Neural crest cell (in vitro differentiated cells): ENCODE data around the gene SLC37A4. TPM values are rescaled to one million over a fixed set of nuclear protein-coding genes. Genes with fewer than 3 reads are reported as not detected.
"Not testable (repeated sequence)": the region's sequence is repeated elsewhere in the genome, so short reads cannot be mapped to it uniquely, and the experiment has no call there.

Experiments
- DNase-seq: peaks from one replicate; pipeline ENCODE4 v3.0.0; 2021; ENCODE audit warnings: low read depth, mixed read lengths, low spot score
- H3K27ac Mint-ChIP-seq: one replicate; pipeline ENCODE4 v1.8.0; 2021; ENCODE audit warnings: mild to moderate bottlenecking, mixed read lengths; ENCODE audit not compliant: unreplicated experiment
- H3K27me3 Mint-ChIP-seq: 2 replicates; pipeline ENCODE4 v1.8.0; 2021; ENCODE audit warnings: low read depth, mild to moderate bottlenecking, mixed read lengths
- H3K36me3 Mint-ChIP-seq: 2 replicates; pipeline ENCODE4 v1.8.0; 2021; ENCODE audit warnings: low read depth, mild to moderate bottlenecking, mixed read lengths
- H3K4me1 Mint-ChIP-seq: 2 replicates; pipeline ENCODE4 v1.8.0; 2021; ENCODE audit warnings: mixed read lengths
- H3K4me3 Mint-ChIP-seq: one replicate; pipeline ENCODE4 v1.8.0; 2021; ENCODE audit warnings: mild to moderate bottlenecking, mixed read lengths
- H3K9me3 Mint-ChIP-seq: 2 replicates; pipeline ENCODE4 v1.8.0; 2021; ENCODE audit warnings: mixed read lengths
- CTCF ChIP-seq: fragments of 200-600 bp; sonication (generic); conservative IDR thresholded peaks from 2 replicates; pipeline ENCODE4 v1.5.0; 2021; ENCODE audit warnings: antibody characterized with exemption, mild to moderate bottlenecking
- total RNA-seq: library from RNA; stranded (reverse); gene quantifications from 2 replicates; pipeline ENCODE4 v1.2.1, GENCODE V29; 2021

The SLC37A4 gene
- total RNA-seq, 1 donor from 2014 or later, result 50.3 TPM

GRCh38 chr11:119062779-119063178 lies 32.1 kb upstream of the SLC37A4 start:
- Mint-ChIP-seq H3K9me3 (no peaks in the 10 kb centered on the region), H3K4me3 (no peak overlapping the region), H3K4me1 (peaks cover 25% of the 10 kb centered on the region), H3K27me3 (no peaks in the 10 kb centered on the region), H3K36me3 (no peaks in the 10 kb centered on the region), H3K27ac (no peak overlapping the region)
- TF ChIP-seq CTCF, result no peak
- no peak for DNase-seq

GRCh38 chr11:119061256-119061655 lies 30.6 kb upstream of the SLC37A4 start:
- peaks cover 19% of the 10 kb centered on the region for H3K4me1 Mint-ChIP-seq
- no peaks in the 10 kb centered on the region for H3K9me3 Mint-ChIP-seq
- no peaks in the 10 kb centered on the region for H3K27me3 Mint-ChIP-seq
- H3K36me3 Mint-ChIP-seq, result no peaks in the 10 kb centered on the region
- no peak for DNase-seq
- TF ChIP-seq CTCF, result no peak
- H3K4me3 Mint-ChIP-seq, result peak overlapping the region; percentile 4
- H3K27ac Mint-ChIP-seq, result no peak overlapping the region

- not testable (repeated sequence) for H3K27me3 Mint-ChIP-seq, H3K9me3 Mint-ChIP-seq, H3K36me3 Mint-ChIP-seq, H3K27ac Mint-ChIP-seq, DNase-seq
- Mint-ChIP-seq H3K4me1 (peaks cover 26% of the 10 kb centered on the region), H3K4me3 (peak overlapping the region; percentile 51)
These were observed 28.5 kb upstream of the SLC37A4 start for GRCh38 chr11:119059128-119059527.

DNA sequence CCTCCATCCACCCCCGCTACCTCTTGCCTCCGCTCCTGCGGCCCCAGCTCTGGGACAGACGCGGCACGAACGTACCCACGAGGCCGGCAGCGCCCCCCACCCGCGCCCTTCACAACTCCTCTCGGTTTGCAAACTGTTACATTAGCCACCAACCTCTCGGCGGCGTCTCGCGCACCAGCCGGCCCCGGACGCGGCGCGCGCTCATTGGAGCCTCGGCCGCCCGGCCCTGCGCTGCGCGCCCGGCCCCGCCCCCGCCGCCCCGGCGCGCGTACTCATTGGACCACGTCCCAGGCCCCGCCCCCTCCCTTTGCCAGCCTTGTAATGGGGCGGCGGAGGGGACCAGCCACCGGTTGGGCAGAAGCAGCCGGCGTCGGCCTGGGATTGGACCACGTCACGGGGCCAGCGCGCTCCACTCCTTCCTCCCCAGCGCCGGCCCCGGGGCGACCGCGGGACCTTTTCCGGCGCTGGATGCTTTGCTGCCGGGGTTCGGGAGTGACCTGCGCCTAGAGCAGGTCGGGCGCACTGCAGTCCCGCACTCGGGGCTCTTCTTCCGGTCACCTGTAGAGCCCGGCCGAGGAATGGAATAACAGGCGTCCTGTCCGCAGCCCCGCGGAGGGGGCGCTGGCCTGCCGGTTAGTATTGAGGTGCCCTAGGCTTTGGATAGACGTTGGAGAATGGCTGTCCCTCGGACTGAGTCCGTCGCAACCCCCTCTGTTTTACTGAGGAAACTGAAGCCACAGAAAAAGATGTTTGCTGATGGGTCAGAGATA lies 26.5 kb upstream of the SLC37A4 start, which contains the start of gene HYOU1:
Gene HYOU1, minus strand, starts transcription at position 206 of the 770 bp plus-strand sequence. CDS start 1,045 bp downstream, outside the sequence.
- Mint-ChIP-seq H3K36me3 (peaks cover 13% of the 10 kb centered on the region), H3K27me3 (no peaks in the 10 kb centered on the region), H3K4me1 (peaks cover 26% of the 10 kb centered on the region), H3K27ac (peak within 1 kb of the TSS; percentile 98), H3K9me3 (no peaks in the 10 kb centered on the region), H3K4me3 (peak within 1 kb of the TSS; percentile 93)
- peak; percentile 46 for TF ChIP-seq CTCF
- DNase-seq, result peak; percentile 98

GRCh38 chr11:119056421-119056999 lies 25.8 kb upstream of the SLC37A4 start:
- TF ChIP-seq CTCF, result no peak
- H3K27ac Mint-ChIP-seq, result peak overlapping the region; percentile 98
- peaks cover 15% of the 10 kb centered on the region for H3K36me3 Mint-ChIP-seq
- no peaks in the 10 kb centered on the region for H3K27me3 Mint-ChIP-seq
- peak overlapping the region; percentile 93 for H3K4me3 Mint-ChIP-seq
- peak; percentile 22 for DNase-seq
- H3K4me1 Mint-ChIP-seq, result peaks cover 26% of the 10 kb centered on the region
- no peaks in the 10 kb centered on the region for H3K9me3 Mint-ChIP-seq

DNA sequence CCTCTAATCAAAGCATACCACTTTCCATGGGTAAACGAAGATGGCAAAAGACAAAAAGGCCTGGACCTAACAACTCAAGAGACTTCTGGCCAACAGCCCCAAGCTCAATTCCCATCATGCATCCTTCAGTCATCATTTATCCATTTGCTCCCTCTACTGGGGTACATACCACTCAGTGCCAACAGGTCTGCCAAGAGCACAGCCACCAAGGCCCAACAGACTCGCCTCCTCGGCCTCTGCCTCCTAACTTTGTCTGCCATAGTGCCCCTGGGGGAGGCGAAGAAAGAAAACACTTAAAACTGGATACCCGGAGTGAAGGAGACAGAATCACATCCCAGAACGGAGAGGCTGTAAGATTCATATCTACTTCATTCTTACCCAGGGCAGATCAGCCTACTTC lies 25.2 kb upstream of the SLC37A4 start:
- Mint-ChIP-seq H3K27me3 (no peaks in the 10 kb centered on the region), H3K27ac (peak overlapping the region; percentile 83), H3K4me3 (peak overlapping the region; percentile 90), H3K9me3 (no peaks in the 10 kb centered on the region), H3K4me1 (peaks cover 26% of the 10 kb centered on the region), H3K36me3 (peaks cover 15% of the 10 kb centered on the region)
- no peak for DNase-seq
- no peak for TF ChIP-seq CTCF
